Smooth muscle cell (in vitro differentiated cells): ENCODE data around the gene CALR. TPM values are rescaled to one million over a fixed set of nuclear protein-coding genes. Genes with fewer than 3 reads are reported as not detected.
"Not testable (repeated sequence)": the region's sequence is repeated elsewhere in the genome, so short reads cannot be mapped to it uniquely, and the experiment has no call there.

ENCODE experiments used
- DNase-seq: peaks from one replicate; lab custom pipeline; 2025; ENCODE audit not compliant: unreplicated experiment; lab: John Stamatoyannopoulos, UW
- H2AFZ ChIP-seq: fragments of 200-600 bp; sonication (generic); 2 replicates; pipeline ENCODE4 v1.6.0; 2016; ENCODE audit warnings: antibody characterized with exemption, low read depth, mild to moderate bottlenecking
- H3F3A ChIP-seq: fragments of 200-600 bp; sonication (generic); 2 replicates; pipeline ENCODE4 v1.6.0; 2017; ENCODE audit warnings: antibody characterized with exemption, low read depth
- H3K27ac ChIP-seq: fragments of 200-600 bp; sonication (generic); 2 replicates; pipeline ENCODE4 v1.5.1; 2016; ENCODE audit warnings: low read depth, mild to moderate bottlenecking
- H3K27me3 ChIP-seq: fragments of 200-600 bp; sonication (generic); 2 replicates; pipeline ENCODE4 v1.6.1; 2016; ENCODE audit warnings: low read depth, mild to moderate bottlenecking
- H3K36me3 ChIP-seq: fragments of 200-600 bp; sonication (generic); 2 replicates; pipeline ENCODE4 v1.5.1; 2016; ENCODE audit warnings: low read depth
- H3K4me1 ChIP-seq: fragments of 200-600 bp; sonication (generic); 2 replicates; pipeline ENCODE4 v1.5.1; 2016; ENCODE audit warnings: low read depth
- H3K4me2 ChIP-seq: fragments of 200-600 bp; sonication (generic); 2 replicates; pipeline ENCODE4 v1.6.0; 2016; ENCODE audit warnings: mild to moderate bottlenecking
- H3K4me3 ChIP-seq: fragments of 200-600 bp; sonication (generic); 2 replicates; pipeline ENCODE4 v1.5.1; 2016; ENCODE audit warnings: mild to moderate bottlenecking
- H3K79me2 ChIP-seq: fragments of 200-600 bp; sonication (generic); 2 replicates; pipeline ENCODE4 v1.6.0; 2016; ENCODE audit warnings: low read depth, mild to moderate bottlenecking
- H3K9ac ChIP-seq: fragments of 200-600 bp; sonication (generic); 2 replicates; pipeline ENCODE4 v1.6.0; 2016; ENCODE audit warnings: low read depth
- H3K9me3 ChIP-seq: fragments of 200-600 bp; sonication (generic); replicated peaks from 2 replicates; pipeline ENCODE4 v1.5.1; 2016; ENCODE audit warnings: low read depth
- H4K20me1 ChIP-seq: fragments of 200-600 bp; sonication (generic); 2 replicates; pipeline ENCODE4 v1.6.0; 2016; ENCODE audit warnings: low read depth
- WGBS: methylation state at CpG from one replicate; pipeline ENCODE4 v1.1.7; 2016; ENCODE audit warnings: low lambda C conversion rate; 5-methylcytosine and 5-hydroxymethylcytosine counted together
- polyA plus RNA-seq: library from polyadenylated mRNA; unstranded; fragments of >200 nt; fragmentation: Nextera tagmentation; extraction: Ambion mirVana; gene quantifications from 2 replicates; pipeline ENCODE4 v1.2.1, GENCODE V29; 2016
- total RNA-seq: library from RNA; depleted of rRNA; stranded (reverse); fragments of >200 nt; gene quantifications from 2 replicates; pipeline ENCODE4 v1.2.3, GENCODE V29; 2014
- TF ChIP-seq, protein P1 (sequence below): fragments of 200-600 bp; sonication (generic); IDR thresholded peaks from 2 replicates; pipeline ENCODE4 v1.5.1; 2017; ENCODE audit warnings: borderline replicate concordance, mild to moderate bottlenecking, antibody characterized with exemption; ENCODE audit not compliant: insufficient read depth, poor library complexity, severe bottlenecking

CALR gene
- total and polyA plus RNA-seq, 2 experiments from 2014 or later = 800 to 833 TPM

DNA sequence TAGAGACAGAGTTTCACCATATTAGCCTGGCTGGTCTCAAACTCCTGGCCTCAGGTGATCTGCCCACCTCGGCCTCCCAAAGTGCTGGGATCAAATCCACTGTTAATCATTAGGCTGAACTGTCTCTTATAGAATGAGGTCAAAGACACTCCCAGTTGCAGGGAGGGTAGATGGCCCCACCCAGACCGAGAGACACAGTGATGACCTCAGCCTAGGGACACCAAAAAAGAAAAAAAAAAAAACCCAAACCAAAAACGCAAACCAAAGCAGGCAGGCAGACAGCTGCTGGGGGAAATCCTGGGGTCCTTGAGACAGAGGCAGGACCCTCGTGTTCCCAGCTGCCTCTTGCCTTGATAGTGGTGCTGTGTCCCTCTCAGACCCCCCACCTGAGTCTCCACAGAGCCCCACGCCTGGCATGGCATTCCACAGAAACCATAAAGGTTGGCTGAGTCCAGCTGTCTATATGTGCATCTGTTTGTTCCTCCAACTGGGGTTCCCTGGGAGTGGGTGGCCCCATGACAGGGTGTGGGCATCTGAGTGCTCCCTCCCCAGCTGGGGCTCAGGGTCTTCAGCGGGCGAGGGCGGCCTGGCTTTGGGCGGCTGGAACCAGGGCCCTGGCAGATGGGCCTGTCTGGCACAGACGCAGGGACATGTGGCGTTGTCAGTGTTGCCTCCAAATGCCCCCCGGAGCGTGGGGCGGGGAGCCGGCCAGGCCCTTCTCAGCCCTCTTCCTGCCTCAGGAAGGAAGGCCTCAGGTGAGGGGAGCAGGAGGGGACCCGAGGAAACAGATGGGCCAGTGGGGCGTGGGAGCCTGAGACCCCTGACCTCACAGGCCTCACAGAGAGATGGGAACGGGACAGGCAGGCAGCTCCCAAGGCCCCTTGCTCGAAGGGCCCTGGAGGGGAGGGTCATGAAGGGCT lies 36.2 kb downstream of the CALR start:
- Histone ChIP-seq H3K4me1 (no peaks in the 10 kb centered on the region), H3K9me3 (no peaks in the 10 kb centered on the region), H3K27ac (no peak overlapping the region), H3K27me3 (no peaks in the 10 kb centered on the region), H3K4me3 (no peak overlapping the region), H3K79me2 (no peaks in the 10 kb centered on the region), H3K9ac (no peak overlapping the region), H3F3A (no peaks in the 10 kb centered on the region), H3K4me2 (no peak overlapping the region), H4K20me1 (no peaks in the 10 kb centered on the region), H2AFZ (no peak overlapping the region), H3K36me3 (no peaks in the 10 kb centered on the region)
- TF ChIP-seq, protein P1, sequence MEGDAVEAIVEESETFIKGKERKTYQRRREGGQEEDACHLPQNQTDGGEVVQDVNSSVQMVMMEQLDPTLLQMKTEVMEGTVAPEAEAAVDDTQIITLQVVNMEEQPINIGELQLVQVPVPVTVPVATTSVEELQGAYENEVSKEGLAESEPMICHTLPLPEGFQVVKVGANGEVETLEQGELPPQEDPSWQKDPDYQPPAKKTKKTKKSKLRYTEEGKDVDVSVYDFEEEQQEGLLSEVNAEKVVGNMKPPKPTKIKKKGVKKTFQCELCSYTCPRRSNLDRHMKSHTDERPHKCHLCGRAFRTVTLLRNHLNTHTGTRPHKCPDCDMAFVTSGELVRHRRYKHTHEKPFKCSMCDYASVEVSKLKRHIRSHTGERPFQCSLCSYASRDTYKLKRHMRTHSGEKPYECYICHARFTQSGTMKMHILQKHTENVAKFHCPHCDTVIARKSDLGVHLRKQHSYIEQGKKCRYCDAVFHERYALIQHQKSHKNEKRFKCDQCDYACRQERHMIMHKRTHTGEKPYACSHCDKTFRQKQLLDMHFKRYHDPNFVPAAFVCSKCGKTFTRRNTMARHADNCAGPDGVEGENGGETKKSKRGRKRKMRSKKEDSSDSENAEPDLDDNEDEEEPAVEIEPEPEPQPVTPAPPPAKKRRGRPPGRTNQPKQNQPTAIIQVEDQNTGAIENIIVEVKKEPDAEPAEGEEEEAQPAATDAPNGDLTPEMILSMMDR = no peak
- 82% methylated on average over 19 of the region's 19 CpGs for WGBS
- no peak for DNase-seq

DNA sequence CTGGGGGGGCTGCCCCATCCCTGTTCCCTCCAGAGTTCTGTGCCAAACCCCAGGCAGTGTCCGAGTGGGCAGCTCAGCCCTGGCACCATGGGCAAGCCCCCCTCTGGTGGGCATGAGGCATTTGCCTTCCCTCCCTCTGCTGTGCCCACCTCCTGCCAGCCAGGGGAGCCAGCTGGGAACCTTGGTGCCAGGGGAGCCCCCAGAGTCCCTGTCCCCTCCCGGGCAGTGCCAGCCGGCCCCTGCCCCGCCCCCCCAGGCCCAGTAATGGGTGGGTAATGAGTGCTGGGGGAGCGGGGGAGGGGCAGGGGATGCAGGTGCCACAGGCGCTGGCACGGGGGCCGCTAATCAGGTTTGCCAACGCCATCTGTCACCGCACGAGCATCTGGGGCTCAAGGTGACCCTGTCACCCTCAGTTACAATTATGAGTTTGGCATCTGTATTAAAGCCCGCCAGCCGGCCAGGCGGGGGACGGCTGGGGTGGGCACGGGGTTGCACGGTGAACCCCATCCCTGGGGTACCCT lies 36.9 kb downstream of the CALR start:
- no peak overlapping the region for H2AFZ ChIP-seq
- H3K36me3 ChIP-seq = no peaks in the 10 kb centered on the region
- H3K27me3 ChIP-seq = no peaks in the 10 kb centered on the region
- H3K4me3 ChIP-seq = no peak overlapping the region
- H4K20me1 ChIP-seq = no peaks in the 10 kb centered on the region
- 67% methylated on average over 1 of the region's 17 CpGs for WGBS
- TF ChIP-seq, protein P1 = no peak
- no peaks in the 10 kb centered on the region for H3K9me3 ChIP-seq
- H3K27ac ChIP-seq = no peak overlapping the region
- DNase-seq = no peak
- H3K79me2 ChIP-seq = no peaks in the 10 kb centered on the region
- H3K4me1 ChIP-seq = no peaks in the 10 kb centered on the region
- H3F3A ChIP-seq = no peaks in the 10 kb centered on the region
- H3K4me2 ChIP-seq = no peak overlapping the region
- no peak overlapping the region for H3K9ac ChIP-seq

DNA sequence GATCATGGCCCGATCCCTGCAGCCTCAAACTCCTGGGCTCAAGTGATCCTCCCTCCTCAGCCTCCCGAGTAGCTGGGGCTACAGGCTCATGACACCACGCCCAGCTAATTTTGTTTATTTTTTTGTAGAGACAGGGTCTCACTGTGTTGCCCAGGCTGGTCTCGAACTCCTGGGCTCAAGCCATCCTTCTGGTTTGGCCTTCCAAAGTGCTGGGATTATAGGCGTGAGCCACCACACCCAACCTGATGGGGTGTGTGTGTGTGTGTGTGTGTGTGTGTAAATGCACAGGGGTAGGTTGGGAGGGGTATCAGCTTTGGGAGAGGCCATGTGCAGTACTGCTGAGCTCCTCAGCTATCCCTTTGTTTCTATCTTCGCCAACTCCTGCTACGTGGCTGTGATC lies 37.7 kb downstream of the CALR start:
- not testable (repeated sequence) for H3K79me2 ChIP-seq, H3K4me2 ChIP-seq, H4K20me1 ChIP-seq, H3K9me3 ChIP-seq, H3K27ac ChIP-seq, H3K27me3 ChIP-seq, H3K9ac ChIP-seq, H3K4me1 ChIP-seq, DNase-seq, H3K4me3 ChIP-seq, H3K36me3 ChIP-seq, H3F3A ChIP-seq, H2AFZ ChIP-seq
- WGBS = 93% methylated on average over 7 of the region's 7 CpGs

DNA sequence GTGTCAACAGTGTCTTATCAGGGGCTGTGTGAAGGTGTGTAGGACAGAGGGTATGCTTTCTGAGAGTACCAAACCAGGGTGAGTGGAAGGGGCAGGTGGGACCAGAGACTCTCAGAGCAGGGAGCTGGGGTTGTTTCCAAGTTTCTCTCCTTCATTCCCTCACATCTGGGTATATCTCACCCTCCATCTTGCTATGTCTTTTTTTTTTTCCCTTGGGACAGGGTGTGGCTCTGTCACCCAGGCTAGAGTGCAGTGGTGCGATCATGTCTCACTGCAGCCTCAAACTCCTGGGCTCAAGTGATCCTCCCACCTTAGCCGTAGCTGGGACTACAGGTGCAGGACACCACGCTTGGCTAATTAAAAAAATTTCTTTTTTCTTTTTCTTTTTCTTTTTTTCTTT lies 41.6 kb downstream of the CALR start:
- no peak overlapping the region for H3K4me3 ChIP-seq
- TF ChIP-seq, protein P1 = no peak

More for the DNA sequence above, 41.6 kb downstream of the CALR start:
- no peaks in the 10 kb centered on the region for H3K27me3 ChIP-seq
- no peaks in the 10 kb centered on the region for H4K20me1 ChIP-seq
- DNase-seq = no peak
- no peak overlapping the region for H3K27ac ChIP-seq
- H3F3A ChIP-seq = no peaks in the 10 kb centered on the region
- no peak overlapping the region for H3K9ac ChIP-seq
- H3K36me3 ChIP-seq = no peaks in the 10 kb centered on the region
- WGBS = 92% methylated on average over 3 of the region's 3 CpGs
- H3K4me2 ChIP-seq = no peak overlapping the region
- H3K79me2 ChIP-seq = no peaks in the 10 kb centered on the region
- no peaks in the 10 kb centered on the region for H3K4me1 ChIP-seq
- H3K9me3 ChIP-seq = no peaks in the 10 kb centered on the region
- no peak overlapping the region for H2AFZ ChIP-seq
